Hair follicular keratinocyte (primary cell): Measurements from ENCODE around the gene HOMER3. TPM values are rescaled to one million over a fixed set of nuclear protein-coding genes. Genes with fewer than 3 reads are reported as not detected.

Experiments used
- total RNA-seq: library from RNA; depleted of rRNA; stranded (reverse); fragments of >200 nt; gene quantifications from 2 replicates; pipeline ENCODE4 v1.2.3, GENCODE V29; 2015

HOMER3 gene
- 173 and 189 TPM in 2 replicates for total RNA-seq

DNA sequence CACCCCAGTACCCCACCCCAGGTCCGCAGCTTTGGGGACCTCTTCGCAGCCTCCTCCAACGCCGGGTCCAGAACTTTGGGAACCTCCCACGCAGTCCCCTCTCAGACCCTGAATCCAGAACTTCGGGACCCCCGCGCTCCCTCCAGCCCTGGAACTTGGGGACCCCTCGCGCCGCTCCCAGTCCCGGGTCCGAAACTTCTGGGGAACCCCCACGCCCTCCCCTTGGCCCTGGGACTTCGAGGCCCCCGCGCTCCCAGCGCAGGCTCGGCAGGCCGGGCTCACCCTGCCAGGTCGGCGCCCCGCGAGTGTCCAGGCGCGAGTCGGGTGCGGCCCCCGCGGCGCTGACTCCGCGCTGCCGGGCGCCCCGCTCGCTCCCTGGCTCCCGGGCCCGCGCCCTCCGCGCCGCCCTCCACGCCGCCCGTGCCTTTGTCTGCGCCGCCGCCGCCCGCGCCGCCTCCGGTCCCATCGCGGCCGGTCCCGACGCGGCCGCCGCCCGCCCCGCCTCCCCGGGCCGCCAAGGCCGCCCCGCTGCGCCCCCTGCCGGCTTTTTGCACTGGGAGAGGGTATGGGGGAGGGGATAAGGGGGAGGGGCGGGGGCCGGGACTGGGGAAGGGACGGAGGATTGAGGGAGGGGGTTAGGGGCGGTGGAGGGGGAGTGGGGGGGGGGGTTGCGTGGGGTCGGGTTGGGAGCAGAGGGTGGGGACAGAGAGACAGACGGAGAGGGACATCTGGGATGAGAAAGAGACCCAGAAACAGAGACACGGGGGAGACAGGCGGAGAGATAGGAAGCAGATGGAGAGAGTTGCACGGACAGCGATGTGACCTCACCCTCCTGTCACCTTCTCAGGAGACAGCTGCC lies at the start of gene HOMER3:
TSS of gene HOMER3 (minus strand) at position 449 of the 859 bp plus-strand sequence. CDS start 2,235 bp downstream, outside the sequence.

GRCh38 chr19:18919086-18919899 lies 21.7 kb downstream of the HOMER3 start, which contains the start of the genes COPE and DDX49:
Gene COPE (minus strand): TSS chr19:18919387. CDS start chr19:18919348, 39 bp downstream.
Gene DDX49 (plus strand): TSS chr19:18919715. CDS start chr19:18919742, 27 bp downstream.

GRCh38 chr19:18895824-18896341 lies 45.1 kb downstream of the HOMER3 start, which contains the start of gene CERS1:
Gene CERS1 (minus strand): TSS chr19:18896158. CDS start chr19:18896072, 86 bp downstream.

Other genes with a start within 250 kb of the HOMER3 start
- gene COMP, start 149.9 kb downstream of the HOMER3 start, total RNA-seq = not detected in 2 replicates
- 51.6 and 56.0 TPM in 2 replicates for gene UPF1, start 109.3 kb downstream of the HOMER3 start, total RNA-seq
- 0.31 TPM in 1 of 2 replicates, not detected in the other for gene CERS1, start 45.1 kb downstream of the HOMER3 start, total RNA-seq
- gene COPE, start 21.8 kb downstream of the HOMER3 start, total RNA-seq = 384 and 460 TPM in 2 replicates
- 48.3 and 77.8 TPM in 2 replicates for gene DDX49, start 21.5 kb downstream of the HOMER3 start, total RNA-seq
- gene SUGP2, start 92.3 kb upstream of the HOMER3 start, total RNA-seq = 17.4 and 19.0 TPM in 2 replicates
- 32.1 and 58.4 TPM in 2 replicates for gene ARMC6, start 92.4 kb upstream of the HOMER3 start, total RNA-seq
- 0.99 and 2.8 TPM in 2 replicates for gene SLC25A42, start 122.8 kb upstream of the HOMER3 start, total RNA-seq
- gene TMEM161A, start 197.3 kb upstream of the HOMER3 start, total RNA-seq = 31.7 and 34.8 TPM in 2 replicates
- 0.11 TPM in 1 of 2 replicates, not detected in the other for gene MEF2B, start 229.0 kb upstream of the HOMER3 start, total RNA-seq